Breast epithelium (tissue), 4 donors: ENCODE data around the gene MKRN1. TPM values are rescaled to one million over a fixed set of nuclear protein-coding genes. Genes with fewer than 3 reads are reported as not detected.

Experiments used
- DNase-seq, 2 donors: peaks; one replicate each; pipeline ENCODE4 v3.0.0-alpha.2; 2019; ENCODE audit warnings: low spot score in 2 of 2
- H3K27ac ChIP-seq, 2 donors: fragments of 200-600 bp; sonication (generic) in 1 of 2; one replicate each; pipeline ENCODE4 v1.5.1; 2016 to 2019; ENCODE audit warnings: mild to moderate bottlenecking in 1 of 2
- H3K27me3 ChIP-seq, 2 donors: fragments of 200-600 bp; sonication (generic) in 1 of 2; one replicate each; pipeline versions ENCODE4 v1.5.1 to v1.6.0; 2017 to 2019; ENCODE audit warnings: control low read depth in 1 of 2, mild to moderate bottlenecking in 1 of 2
- H3K36me3 ChIP-seq: fragments of 200-600 bp; one replicate; pipeline ENCODE4 v1.5.1; 2019
- H3K4me1 ChIP-seq, 2 donors: fragments of 200-600 bp; sonication (generic); one replicate each; pipeline ENCODE4 v1.5.1; 2016 to 2019; ENCODE audit warnings: control low read depth in 1 of 2
- H3K4me3 ChIP-seq, 3 donors: fragments of 200-600 bp; sonication (generic); 1 replicate in 2 of 3; 2 replicates in 1 of 3; pipeline ENCODE4 v1.5.1; 2016 to 2019; ENCODE audit warnings: mild to moderate bottlenecking in 3 of 3, moderate library complexity in 2 of 3
- H3K9me3 ChIP-seq, 2 donors: fragments of 200-600 bp; sonication (generic) in 1 of 2; one replicate each; pipeline ENCODE4 v1.5.1; 2016 to 2019; ENCODE audit warnings: control low read depth in 1 of 2
- POLR2A ChIP-seq: fragments of 450-650 bp; IDR thresholded peaks from one replicate; pipeline ENCODE4 v1.6.1; 2016; ENCODE audit warnings: antibody characterized with exemption, mild to moderate bottlenecking, moderate library complexity
- POLR2AphosphoS5 ChIP-seq, 3 donors: sonication (generic); formaldehyde crosslinking; IDR thresholded peaks; one replicate each; pipeline ENCODE4 v1.6.1; 2017; ENCODE audit warnings: antibody characterized with exemption in 3 of 3
- intact Hi-C: fragments of 100-400 bp; cut with DNase I; formaldehyde crosslinking; loops from one replicate; pipeline ENCODE4 v1.15.1; 2023; ENCODE audit warnings: low total_unique reads
- total RNA-seq, 3 donors: library from RNA; depleted of rRNA; stranded (reverse); fragments of >200 nt; gene quantifications; one replicate each; pipeline ENCODE4 v1.1.0, GENCODE V29; 2016
- TF ChIP-seq, protein P1 (sequence below), 3 donors: fragments of 450-650 bp; IDR thresholded peaks; one replicate each; pipeline ENCODE4 v1.5.1; 2016 to 2017; ENCODE audit warnings: antibody characterized with exemption in 3 of 3, mild to moderate bottlenecking in 3 of 3, moderate library complexity in 3 of 3

MKRN1 gene
- total RNA-seq, 3 donors from 2014 or later, result 58.7 to 96.2 (median 85.0) TPM

DNA sequence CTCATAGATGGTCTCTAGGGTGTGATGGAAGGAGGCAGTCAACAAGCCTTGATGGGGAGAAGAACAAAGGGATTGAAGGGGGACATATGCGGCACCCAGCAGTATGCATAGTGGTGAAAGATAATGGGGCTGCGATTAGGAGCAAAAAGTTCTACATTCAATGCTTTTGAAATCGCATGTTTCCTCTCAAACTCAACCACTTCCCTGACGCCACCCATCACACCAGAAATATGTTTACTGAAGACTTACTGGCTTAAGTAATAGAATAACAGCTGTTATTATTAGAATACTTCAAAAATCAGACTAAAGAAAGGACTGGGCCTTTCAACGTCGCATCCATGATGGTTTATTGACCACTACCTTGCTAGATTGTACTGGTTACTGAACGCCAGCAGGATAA is 31.5 kb downstream of the MKRN1 start:
- H3K27me3 ChIP-seq, result no peaks in the 10 kb centered on the region
- DNase-seq, result no peak
- intact Hi-C loops, result loop anchor here (2.0 kb wide), 1 partner anchor 55 kb away; no protein-coding TSS in a partner anchor

DNA sequence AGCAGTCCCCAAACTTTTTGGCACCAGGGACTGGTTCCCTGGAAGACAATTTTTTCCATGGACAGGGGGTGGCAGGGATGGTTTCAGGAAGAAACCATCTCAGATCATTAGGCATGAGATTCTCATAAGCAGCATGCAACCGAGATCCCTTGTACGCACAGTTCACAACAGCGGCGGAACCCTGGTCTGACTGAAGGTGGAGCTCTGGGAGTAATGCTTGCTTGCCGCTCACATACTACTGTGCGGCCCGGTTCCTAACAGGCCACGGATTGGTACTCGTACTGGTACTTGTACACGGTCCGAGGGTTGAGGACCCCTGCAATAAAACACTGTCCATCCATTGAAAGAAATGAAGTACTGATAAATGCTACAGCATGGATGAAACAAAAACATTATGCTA is 32.8 kb downstream of the MKRN1 start:
- DNase-seq, result no peak
- Histone ChIP-seq H3K9me3 (no peaks in the 10 kb centered on the region), H3K4me1 (no peaks in the 10 kb centered on the region), H3K27ac (no peak overlapping the region), H3K36me3 (no peaks in the 10 kb centered on the region), H3K4me3 (no peak overlapping the region), H3K27me3 (no peaks in the 10 kb centered on the region)
- intact Hi-C loops, result loop anchor here (2.0 kb wide), 1 partner anchor 54 kb away; no protein-coding TSS in a partner anchor
- TF ChIP-seq, protein P1, sequence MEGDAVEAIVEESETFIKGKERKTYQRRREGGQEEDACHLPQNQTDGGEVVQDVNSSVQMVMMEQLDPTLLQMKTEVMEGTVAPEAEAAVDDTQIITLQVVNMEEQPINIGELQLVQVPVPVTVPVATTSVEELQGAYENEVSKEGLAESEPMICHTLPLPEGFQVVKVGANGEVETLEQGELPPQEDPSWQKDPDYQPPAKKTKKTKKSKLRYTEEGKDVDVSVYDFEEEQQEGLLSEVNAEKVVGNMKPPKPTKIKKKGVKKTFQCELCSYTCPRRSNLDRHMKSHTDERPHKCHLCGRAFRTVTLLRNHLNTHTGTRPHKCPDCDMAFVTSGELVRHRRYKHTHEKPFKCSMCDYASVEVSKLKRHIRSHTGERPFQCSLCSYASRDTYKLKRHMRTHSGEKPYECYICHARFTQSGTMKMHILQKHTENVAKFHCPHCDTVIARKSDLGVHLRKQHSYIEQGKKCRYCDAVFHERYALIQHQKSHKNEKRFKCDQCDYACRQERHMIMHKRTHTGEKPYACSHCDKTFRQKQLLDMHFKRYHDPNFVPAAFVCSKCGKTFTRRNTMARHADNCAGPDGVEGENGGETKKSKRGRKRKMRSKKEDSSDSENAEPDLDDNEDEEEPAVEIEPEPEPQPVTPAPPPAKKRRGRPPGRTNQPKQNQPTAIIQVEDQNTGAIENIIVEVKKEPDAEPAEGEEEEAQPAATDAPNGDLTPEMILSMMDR (IDR thresholded peaks at IDR 0.05), result no peak
- TF ChIP-seq POLR2A (no peak), POLR2AphosphoS5 (IDR thresholded peaks at IDR 0.05) (no peak)

More for the DNA sequence above, 31.5 kb downstream of the MKRN1 start:
- H3K9me3 ChIP-seq, result no peaks in the 10 kb centered on the region
- no peaks in the 10 kb centered on the region for H3K36me3 ChIP-seq
- no peak overlapping the region for H3K4me3 ChIP-seq
- H3K4me1 ChIP-seq, result no peaks in the 10 kb centered on the region
- no peak overlapping the region for H3K27ac ChIP-seq
- TF ChIP-seq POLR2AphosphoS5 (IDR thresholded peaks at IDR 0.05) (no peak), POLR2A (no peak)
- TF ChIP-seq, protein P1 (IDR thresholded peaks at IDR 0.05), result no peak

DNA sequence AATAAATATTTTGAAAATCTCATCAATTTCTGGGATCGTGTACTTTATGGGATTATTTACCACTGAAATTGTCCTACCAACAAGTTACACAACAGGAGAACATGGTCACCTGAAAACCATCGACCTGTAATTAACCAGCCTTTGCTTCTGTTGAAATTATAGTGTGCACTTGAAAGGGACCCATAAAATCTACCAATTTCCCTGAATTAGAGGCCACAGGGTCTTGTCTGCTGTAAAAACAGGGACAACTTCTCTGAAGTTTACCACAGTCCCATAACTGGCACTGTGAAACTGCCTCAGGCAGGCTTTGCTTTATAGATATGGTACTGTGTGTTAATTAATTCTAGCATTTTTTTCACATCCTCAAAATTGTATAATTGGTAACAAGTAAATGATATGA is 37.8 kb downstream of the MKRN1 start:
- H3K36me3 ChIP-seq, result no peaks in the 10 kb centered on the region
- H3K9me3 ChIP-seq, result no peaks in the 10 kb centered on the region
- H3K27me3 ChIP-seq, result no peaks in the 10 kb centered on the region
- DNase-seq, result no peak
- no peak overlapping the region for H3K4me3 ChIP-seq
- no peak overlapping the region for H3K27ac ChIP-seq
- TF ChIP-seq, protein P1 (IDR thresholded peaks at IDR 0.05), result no peak
- no peak for TF ChIP-seq POLR2AphosphoS5 (IDR thresholded peaks at IDR 0.05)
- TF ChIP-seq POLR2A, result no peak
- intact Hi-C loops, result no loop called here
- no peaks in the 10 kb centered on the region for H3K4me1 ChIP-seq

DNA sequence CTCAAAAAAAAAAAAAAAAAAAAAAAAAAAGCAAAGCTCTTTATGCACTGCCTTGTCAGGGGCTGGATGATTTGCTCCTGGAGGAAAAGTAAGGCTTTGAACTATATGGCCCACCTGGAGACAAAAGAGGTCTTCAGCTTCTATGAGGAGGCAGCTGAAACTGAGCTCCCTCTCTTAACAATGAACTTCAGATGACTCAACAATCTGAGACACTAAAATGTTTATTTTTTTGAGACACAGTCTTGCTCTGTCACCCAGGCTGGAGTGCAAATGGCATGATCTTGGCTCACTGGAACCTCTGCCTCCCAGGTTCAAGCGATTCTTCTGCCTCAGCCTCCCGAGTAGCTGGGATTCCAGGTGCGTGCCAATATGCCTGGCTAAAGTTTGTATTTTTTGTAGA is 38.7 kb downstream of the MKRN1 start:
- no peak for DNase-seq
- Histone ChIP-seq H3K27ac (no peak overlapping the region), H3K4me3 (no peak overlapping the region), H3K36me3 (no peaks in the 10 kb centered on the region), H3K9me3 (no peaks in the 10 kb centered on the region), H3K27me3 (no peaks in the 10 kb centered on the region), H3K4me1 (no peaks in the 10 kb centered on the region)
- TF ChIP-seq POLR2AphosphoS5 (IDR thresholded peaks at IDR 0.05) (no peak), POLR2A (no peak)
- TF ChIP-seq, protein P1 (IDR thresholded peaks at IDR 0.05), result no peak
- intact Hi-C loops, result no loop called here

DNA sequence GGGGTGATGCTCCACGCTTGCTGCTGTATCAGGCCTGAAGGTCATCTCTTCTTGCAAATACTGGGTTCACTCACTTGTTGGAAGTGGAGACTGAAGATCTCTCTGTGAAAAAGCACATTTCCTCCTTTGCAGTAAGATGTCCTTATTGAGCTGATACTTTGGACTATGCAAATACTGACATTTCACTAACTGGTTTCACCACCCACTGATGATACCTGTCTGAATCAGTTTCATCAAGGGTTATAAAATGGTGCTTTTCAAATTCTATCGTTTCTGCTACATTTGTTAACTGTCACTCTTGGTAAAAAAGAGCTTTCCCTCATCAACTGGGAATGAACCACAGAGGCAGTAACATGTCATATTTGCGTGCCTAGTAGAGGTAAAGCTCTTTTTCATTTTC is 39.9 kb downstream of the MKRN1 start:
- no peak overlapping the region for H3K4me3 ChIP-seq
- no peaks in the 10 kb centered on the region for H3K9me3 ChIP-seq
- intact Hi-C loops, result no loop called here
- H3K4me1 ChIP-seq, result no peaks in the 10 kb centered on the region
- H3K36me3 ChIP-seq, result no peaks in the 10 kb centered on the region
- no peak overlapping the region for H3K27ac ChIP-seq
- TF ChIP-seq POLR2A (no peak), POLR2AphosphoS5 (IDR thresholded peaks at IDR 0.05) (no peak)
- TF ChIP-seq, protein P1 (IDR thresholded peaks at IDR 0.05), result no peak
- DNase-seq, result no peak
- H3K27me3 ChIP-seq, result no peaks in the 10 kb centered on the region
